K562 (cell line): ENCODE results near the gene DDX20. TPM values are rescaled to one million over a fixed set of nuclear protein-coding genes. Genes with fewer than 3 reads are reported as not detected.

Source experiments
- BRD9 ChIP-seq: fragments of 450-650 bp; IDR thresholded peaks from 2 replicates; pipeline ENCODE4 v1.6.1; 2018; ENCODE audit warnings: low read depth; ENCODE audit not compliant: partially characterized antibody
- CAMTA2 ChIP-seq: fragments of 250-450 bp; sonication (Bioruptor Pico); conservative IDR thresholded peaks from 2 replicates; pipeline ENCODE4 v1.5.1; 2022
- CBX1 ChIP-seq: sonication (generic); IDR thresholded peaks from 2 replicates; pipeline ENCODE4 v1.6.1; 2016; ENCODE audit warnings: antibody characterized with exemption, low read depth, mild to moderate bottlenecking
- DACH1 ChIP-seq: fragments of 450-650 bp; IDR thresholded peaks from 2 replicates; pipeline ENCODE4 v1.6.1; 2018; ENCODE audit not compliant: partially characterized antibody
- HDAC3 ChIP-seq: fragments of 450-650 bp; IDR thresholded peaks from 2 replicates; pipeline ENCODE4 v1.6.1; 2018; ENCODE audit warnings: borderline replicate concordance, mild to moderate bottlenecking, moderate library complexity; ENCODE audit not compliant: partially characterized antibody
- HLTF ChIP-seq: fragments of 450-650 bp; IDR thresholded peaks from 2 replicates; pipeline ENCODE4 v1.6.1; 2016
- HMG20B ChIP-seq: fragments of 250-450 bp; sonication (Bioruptor Pico); IDR thresholded peaks from 2 replicates; pipeline ENCODE4 v1.5.0; 2021; ENCODE audit warnings: mild to moderate bottlenecking
- MECOM ChIP-seq: fragments of 250-450 bp; sonication (Bioruptor Pico); IDR thresholded peaks from 2 replicates; pipeline ENCODE4 v1.8.0; 2022; ENCODE audit warnings: inconsistent platforms
- NBN ChIP-seq: fragments of 450-650 bp; IDR thresholded peaks from 2 replicates; pipeline ENCODE4 v1.6.1; 2016; ENCODE audit warnings: low read depth, mild to moderate bottlenecking
- NFXL1 ChIP-seq: fragments of 450-650 bp; formaldehyde crosslinking; IDR thresholded peaks from 2 replicates; pipeline ENCODE4 v1.4.0; 2021; ENCODE audit warnings: mild to moderate bottlenecking
- NFYB ChIP-seq: IDR thresholded peaks from 2 replicates; pipeline ENCODE4 v1.6.1; 2011; ENCODE audit warnings: mild to moderate bottlenecking, moderate library complexity; ENCODE audit not compliant: insufficient read length; ENCODE audit errors: extremely low read depth
- NUFIP1 ChIP-seq: fragments of 450-650 bp; IDR thresholded peaks from 2 replicates; pipeline ENCODE4 v1.6.1; 2018; ENCODE audit not compliant: partially characterized antibody
- PCBP2 ChIP-seq: fragments of 200-400 bp; formaldehyde crosslinking; IDR thresholded peaks from 2 replicates; pipeline ENCODE4 v1.6.1; 2018; ENCODE audit warnings: low read length, low read depth, mild to moderate bottlenecking, moderate library complexity; ENCODE audit not compliant: poor library complexity, severe bottlenecking
- POLR2A ChIP-seq: fragments of 450-650 bp; conservative IDR thresholded peaks from 2 replicates; pipeline ENCODE4 v1.6.1; 2016
- TFAM ChIP-seq: fragments of 250-450 bp; sonication (Bioruptor Pico); conservative IDR thresholded peaks from 2 replicates; pipeline ENCODE4 v1.5.0; 2021; ENCODE audit warnings: mild to moderate bottlenecking, moderate library complexity
- ZC3H4 ChIP-seq: sonication (generic); formaldehyde crosslinking; IDR thresholded peaks from 2 replicates; pipeline ENCODE4 v1.9.0; 2021; ENCODE audit warnings: missing genetic modification reagents, borderline replicate concordance
- ZNF282 ChIP-seq: sonication (generic); formaldehyde crosslinking; IDR thresholded peaks from 2 replicates; pipeline ENCODE4 v1.8.1; 2023; ENCODE audit warnings: missing genetic modification reagents
- polyA plus RNA-seq, 8 experiments: library from polyadenylated mRNA; depleted of rRNA in 4 of 8; stranded (reverse) in 5 of 8; unstranded in 3 of 8; fragments of >200 nt; fragmentation: Nextera tagmentation in 2 of 8; fragmentation: Illumina TruSeq in 1 of 8; extraction: Ambion mirVana in 2 of 8; extraction: Trizol in 1 of 8; gene quantifications; 2 replicates each; pipeline versions ENCODE4 v1.2.1 to v1.2.3, GENCODE V29; 2011 to 2014; ENCODE audit warnings: inconsistent platforms in 1 of 8, missing spikeins in 1 of 8
- total RNA-seq, 7 experiments: library from RNA; depleted of rRNA in 6 of 7; stranded (reverse); fragments of >200 nt in 6 of 7; fragmentation: Illumina TruSeq in 2 of 7; extraction: Trizol in 2 of 7; gene quantifications; 2 replicates each; pipeline versions ENCODE4 v1.2.1 to v1.2.3, GENCODE V29; 2011 to 2021; ENCODE audit warnings: low replicate concordance in 1 of 7
- TF ChIP-seq, protein P1 (sequence below): fragments of 450-650 bp; IDR thresholded peaks from 2 replicates; pipeline ENCODE4 v1.6.1; 2018; ENCODE audit not compliant: partially characterized antibody
- TF ChIP-seq, protein P2 (sequence below): IDR thresholded peaks from 3 replicates; pipeline ENCODE4 v1.6.1; 2011; ENCODE audit warnings: borderline replicate concordance, mild to moderate bottlenecking, moderate library complexity; ENCODE audit not compliant: insufficient read length; ENCODE audit errors: extremely low read depth
- TF ChIP-seq, protein P3 (sequence below): fragments of 250-450 bp; sonication (Bioruptor Pico); IDR thresholded peaks from 2 replicates; pipeline ENCODE4 v1.5.0; 2021
- TF ChIP-seq, protein P4 (sequence below): fragments of 250-450 bp; sonication (Bioruptor Pico); IDR thresholded peaks from 2 replicates; pipeline ENCODE4 v1.5.0; 2020; ENCODE audit warnings: mild to moderate bottlenecking

Gene DDX20
- total and polyA plus RNA-seq, 9 of the 15 experiments (the other 6 are each of a cell fraction or from before 2014, with no cell fraction given): 8.3 to 33.4 (median 24.5) TPM

DNA sequence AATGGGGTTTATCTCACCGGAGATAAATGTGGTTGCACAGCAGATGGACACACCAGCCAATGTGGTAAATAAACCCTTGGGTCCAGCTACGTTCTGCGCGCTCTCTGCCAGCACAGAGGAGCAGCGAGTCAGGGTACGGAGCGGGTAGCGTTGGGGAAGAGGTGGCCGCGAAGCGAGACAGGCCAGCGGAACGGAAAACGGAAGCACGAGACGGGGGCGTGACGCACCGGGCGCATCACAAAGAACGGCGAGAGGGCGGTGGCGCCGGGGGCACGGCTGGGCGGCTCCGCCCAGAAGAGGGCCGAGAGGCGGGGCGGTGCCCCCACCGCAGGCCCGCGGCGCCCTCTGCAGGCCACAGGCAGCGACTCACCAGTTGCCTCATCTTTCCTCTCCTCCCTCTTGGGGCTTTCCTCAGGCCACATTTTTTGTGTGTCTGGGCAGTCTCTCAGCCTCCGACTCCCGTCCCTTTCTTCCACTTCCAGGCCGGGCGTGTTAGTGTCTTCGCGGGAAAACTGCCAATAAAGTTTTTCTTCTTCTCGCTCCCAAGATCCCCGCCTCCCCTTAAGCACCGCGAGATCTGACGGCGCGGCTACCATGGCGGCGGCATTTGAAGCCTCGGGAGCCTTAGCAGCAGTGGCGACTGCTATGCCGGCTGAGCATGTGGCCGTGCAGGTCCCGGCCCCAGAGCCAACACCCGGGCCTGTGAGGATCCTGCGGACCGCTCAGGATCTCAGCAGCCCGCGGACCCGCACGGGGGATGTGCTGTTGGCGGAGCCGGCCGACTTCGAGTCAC lies at the start of gene DDX20 (continued):
- TF ChIP-seq, protein P1, sequence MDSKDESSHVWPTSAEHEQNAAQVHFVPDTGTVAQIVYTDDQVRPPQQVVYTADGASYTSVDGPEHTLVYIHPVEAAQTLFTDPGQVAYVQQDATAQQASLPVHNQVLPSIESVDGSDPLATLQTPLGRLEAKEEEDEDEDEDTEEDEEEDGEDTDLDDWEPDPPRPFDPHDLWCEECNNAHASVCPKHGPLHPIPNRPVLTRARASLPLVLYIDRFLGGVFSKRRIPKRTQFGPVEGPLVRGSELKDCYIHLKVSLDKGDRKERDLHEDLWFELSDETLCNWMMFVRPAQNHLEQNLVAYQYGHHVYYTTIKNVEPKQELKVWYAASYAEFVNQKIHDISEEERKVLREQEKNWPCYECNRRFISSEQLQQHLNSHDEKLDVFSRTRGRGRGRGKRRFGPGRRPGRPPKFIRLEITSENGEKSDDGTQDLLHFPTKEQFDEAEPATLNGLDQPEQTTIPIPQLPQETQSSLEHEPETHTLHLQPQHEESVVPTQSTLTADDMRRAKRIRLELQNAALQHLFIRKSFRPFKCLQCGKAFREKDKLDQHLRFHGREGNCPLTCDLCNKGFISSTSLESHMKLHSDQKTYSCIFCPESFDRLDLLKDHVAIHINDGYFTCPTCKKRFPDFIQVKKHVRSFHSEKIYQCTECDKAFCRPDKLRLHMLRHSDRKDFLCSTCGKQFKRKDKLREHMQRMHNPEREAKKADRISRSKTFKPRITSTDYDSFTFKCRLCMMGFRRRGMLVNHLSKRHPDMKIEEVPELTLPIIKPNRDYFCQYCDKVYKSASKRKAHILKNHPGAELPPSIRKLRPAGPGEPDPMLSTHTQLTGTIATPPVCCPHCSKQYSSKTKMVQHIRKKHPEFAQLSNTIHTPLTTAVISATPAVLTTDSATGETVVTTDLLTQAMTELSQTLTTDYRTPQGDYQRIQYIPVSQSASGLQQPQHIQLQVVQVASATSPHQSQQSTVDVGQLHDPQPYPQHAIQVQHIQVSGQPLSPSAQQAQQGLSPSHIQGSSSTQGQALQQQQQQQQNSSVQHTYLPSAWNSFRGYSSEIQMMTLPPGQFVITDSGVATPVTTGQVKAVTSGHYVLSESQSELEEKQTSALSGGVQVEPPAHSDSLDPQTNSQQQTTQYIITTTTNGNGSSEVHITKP: peak; percentile 40
- peak; percentile 72; the same call in 1 of the 2 replicates for TF ChIP-seq HLTF
- TF ChIP-seq PCBP2: no peak
- no peak for TF ChIP-seq TFAM (CRISPR knock-in tag)
- TF ChIP-seq ZNF282 (CRISPR knock-in tag): peak; percentile 84
- 0 out of 2 replicates have a peak, but pooled peaks have one; percentile 10 for TF ChIP-seq CAMTA2 (CRISPR knock-in tag)
- TF ChIP-seq HDAC3: peak; percentile 58
- peak; percentile 70; the same call in 1 of the 2 replicates for TF ChIP-seq NBN
- TF ChIP-seq POLR2A: peak; percentile 93
- TF ChIP-seq, protein P2, sequence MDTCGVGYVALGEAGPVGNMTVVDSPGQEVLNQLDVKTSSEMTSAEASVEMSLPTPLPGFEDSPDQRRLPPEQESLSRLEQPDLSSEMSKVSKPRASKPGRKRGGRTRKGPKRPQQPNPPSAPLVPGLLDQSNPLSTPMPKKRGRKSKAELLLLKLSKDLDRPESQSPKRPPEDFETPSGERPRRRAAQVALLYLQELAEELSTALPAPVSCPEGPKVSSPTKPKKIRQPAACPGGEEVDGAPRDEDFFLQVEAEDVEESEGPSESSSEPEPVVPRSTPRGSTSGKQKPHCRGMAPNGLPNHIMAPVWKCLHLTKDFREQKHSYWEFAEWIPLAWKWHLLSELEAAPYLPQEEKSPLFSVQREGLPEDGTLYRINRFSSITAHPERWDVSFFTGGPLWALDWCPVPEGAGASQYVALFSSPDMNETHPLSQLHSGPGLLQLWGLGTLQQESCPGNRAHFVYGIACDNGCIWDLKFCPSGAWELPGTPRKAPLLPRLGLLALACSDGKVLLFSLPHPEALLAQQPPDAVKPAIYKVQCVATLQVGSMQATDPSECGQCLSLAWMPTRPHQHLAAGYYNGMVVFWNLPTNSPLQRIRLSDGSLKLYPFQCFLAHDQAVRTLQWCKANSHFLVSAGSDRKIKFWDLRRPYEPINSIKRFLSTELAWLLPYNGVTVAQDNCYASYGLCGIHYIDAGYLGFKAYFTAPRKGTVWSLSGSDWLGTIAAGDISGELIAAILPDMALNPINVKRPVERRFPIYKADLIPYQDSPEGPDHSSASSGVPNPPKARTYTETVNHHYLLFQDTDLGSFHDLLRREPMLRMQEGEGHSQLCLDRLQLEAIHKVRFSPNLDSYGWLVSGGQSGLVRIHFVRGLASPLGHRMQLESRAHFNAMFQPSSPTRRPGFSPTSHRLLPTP: peak; percentile 0
- TF ChIP-seq ZC3H4 (CRISPR knock-in tag): no peak
- no peak for TF ChIP-seq HMG20B
- TF ChIP-seq NFYB: no peak
- TF ChIP-seq MECOM: no peak
- peak; percentile 88; the same call in 1 of the 2 replicates for TF ChIP-seq CBX1
- no peak for TF ChIP-seq NFXL1 (CRISPR knock-in tag)
- TF ChIP-seq NUFIP1: no peak
- no peak for TF ChIP-seq BRD9
- no peak for TF ChIP-seq DACH1
- TF ChIP-seq, protein P3, sequence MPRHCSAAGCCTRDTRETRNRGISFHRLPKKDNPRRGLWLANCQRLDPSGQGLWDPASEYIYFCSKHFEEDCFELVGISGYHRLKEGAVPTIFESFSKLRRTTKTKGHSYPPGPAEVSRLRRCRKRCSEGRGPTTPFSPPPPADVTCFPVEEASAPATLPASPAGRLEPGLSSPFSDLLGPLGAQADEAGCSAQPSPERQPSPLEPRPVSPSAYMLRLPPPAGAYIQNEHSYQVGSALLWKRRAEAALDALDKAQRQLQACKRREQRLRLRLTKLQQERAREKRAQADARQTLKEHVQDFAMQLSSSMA: 0 out of 2 replicates have a peak, but pooled peaks have one; percentile 9
- TF ChIP-seq, protein P4, sequence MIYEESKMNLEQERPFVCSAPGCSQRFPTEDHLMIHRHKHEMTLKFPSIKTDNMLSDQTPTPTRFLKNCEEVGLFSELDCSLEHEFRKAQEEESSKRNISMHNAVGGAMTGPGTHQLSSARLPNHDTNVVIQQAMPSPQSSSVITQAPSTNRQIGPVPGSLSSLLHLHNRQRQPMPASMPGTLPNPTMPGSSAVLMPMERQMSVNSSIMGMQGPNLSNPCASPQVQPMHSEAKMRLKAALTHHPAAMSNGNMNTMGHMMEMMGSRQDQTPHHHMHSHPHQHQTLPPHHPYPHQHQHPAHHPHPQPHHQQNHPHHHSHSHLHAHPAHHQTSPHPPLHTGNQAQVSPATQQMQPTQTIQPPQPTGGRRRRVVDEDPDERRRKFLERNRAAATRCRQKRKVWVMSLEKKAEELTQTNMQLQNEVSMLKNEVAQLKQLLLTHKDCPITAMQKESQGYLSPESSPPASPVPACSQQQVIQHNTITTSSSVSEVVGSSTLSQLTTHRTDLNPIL: no peak
